PFSK-1 (cell line): ENCODE data around the gene ARFGAP3.

Experiments used
- POLR2AphosphoS5 ChIP-seq: IDR thresholded peaks from 2 replicates; pipeline ENCODE4 v1.6.1; 2012; ENCODE audit warnings: low read depth, mild to moderate bottlenecking, control low read depth, low read length, moderate library complexity
- TF ChIP-seq, protein P1 (sequence below), 2 experiments: IDR thresholded peaks; 2 replicates each; pipeline versions ENCODE4 v1.6.1 to v1.8.0; 2011 to 2012; ENCODE audit warnings: low read depth in 2 of 2, low read length in 2 of 2, control low read depth in 1 of 2, inconsistent platforms in 1 of 2, mild to moderate bottlenecking in 1 of 2, moderate library complexity in 1 of 2; ENCODE audit not compliant: insufficient read depth in 1 of 2

DNA sequence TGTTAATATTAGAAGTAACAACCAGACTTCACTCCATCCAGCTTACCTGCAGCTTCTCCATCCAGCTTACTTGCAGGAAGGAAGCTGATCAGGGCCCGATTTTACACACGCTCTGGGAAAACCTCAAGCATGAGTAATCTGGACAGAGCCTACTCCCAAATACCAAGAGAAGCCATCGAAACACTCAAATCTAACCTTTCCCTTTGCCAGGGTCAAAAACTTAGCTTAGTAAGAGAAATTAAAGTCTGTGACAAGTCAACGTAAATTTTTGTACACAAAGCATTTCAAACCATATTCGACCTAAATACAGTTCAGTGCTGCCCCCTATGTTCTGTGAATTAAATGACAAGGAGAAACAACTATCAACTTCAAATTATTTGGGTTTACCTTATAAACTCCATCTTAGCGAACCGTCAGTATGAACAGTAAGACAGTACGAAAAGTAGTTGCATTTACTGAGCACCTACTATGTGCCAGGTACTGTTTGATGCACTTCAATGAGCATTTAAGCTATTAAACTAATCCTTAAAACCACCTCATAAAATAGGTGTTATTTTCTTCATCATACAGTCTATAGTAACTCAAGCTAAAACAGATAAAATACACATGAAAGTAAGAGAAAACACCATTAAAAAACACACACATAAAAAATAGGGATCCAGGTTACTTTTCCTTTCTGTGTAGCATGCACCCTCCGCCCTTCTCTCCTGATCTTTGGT is 36.9 kb downstream of the ARFGAP3 start:
- no peak for TF ChIP-seq POLR2AphosphoS5
- TF ChIP-seq, protein P1, sequence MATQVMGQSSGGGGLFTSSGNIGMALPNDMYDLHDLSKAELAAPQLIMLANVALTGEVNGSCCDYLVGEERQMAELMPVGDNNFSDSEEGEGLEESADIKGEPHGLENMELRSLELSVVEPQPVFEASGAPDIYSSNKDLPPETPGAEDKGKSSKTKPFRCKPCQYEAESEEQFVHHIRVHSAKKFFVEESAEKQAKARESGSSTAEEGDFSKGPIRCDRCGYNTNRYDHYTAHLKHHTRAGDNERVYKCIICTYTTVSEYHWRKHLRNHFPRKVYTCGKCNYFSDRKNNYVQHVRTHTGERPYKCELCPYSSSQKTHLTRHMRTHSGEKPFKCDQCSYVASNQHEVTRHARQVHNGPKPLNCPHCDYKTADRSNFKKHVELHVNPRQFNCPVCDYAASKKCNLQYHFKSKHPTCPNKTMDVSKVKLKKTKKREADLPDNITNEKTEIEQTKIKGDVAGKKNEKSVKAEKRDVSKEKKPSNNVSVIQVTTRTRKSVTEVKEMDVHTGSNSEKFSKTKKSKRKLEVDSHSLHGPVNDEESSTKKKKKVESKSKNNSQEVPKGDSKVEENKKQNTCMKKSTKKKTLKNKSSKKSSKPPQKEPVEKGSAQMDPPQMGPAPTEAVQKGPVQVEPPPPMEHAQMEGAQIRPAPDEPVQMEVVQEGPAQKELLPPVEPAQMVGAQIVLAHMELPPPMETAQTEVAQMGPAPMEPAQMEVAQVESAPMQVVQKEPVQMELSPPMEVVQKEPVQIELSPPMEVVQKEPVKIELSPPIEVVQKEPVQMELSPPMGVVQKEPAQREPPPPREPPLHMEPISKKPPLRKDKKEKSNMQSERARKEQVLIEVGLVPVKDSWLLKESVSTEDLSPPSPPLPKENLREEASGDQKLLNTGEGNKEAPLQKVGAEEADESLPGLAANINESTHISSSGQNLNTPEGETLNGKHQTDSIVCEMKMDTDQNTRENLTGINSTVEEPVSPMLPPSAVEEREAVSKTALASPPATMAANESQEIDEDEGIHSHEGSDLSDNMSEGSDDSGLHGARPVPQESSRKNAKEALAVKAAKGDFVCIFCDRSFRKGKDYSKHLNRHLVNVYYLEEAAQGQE (IDR thresholded peaks at IDR 0.05; ENCODE audit: insufficient read depth in 1 of 2, low read depth in 2 of 2, low read length in 2 of 2), result no peak
